NCI-H2227 treated with DMSO at 0.1 percent for 48 hours (cell line): ENCODE data around the gene KIF19.

ENCODE experiments used
- DNase-seq: peaks from one replicate; lab custom pipeline; 2025; lab: John Stamatoyannopoulos, UW

Gene KIF19

DNA sequence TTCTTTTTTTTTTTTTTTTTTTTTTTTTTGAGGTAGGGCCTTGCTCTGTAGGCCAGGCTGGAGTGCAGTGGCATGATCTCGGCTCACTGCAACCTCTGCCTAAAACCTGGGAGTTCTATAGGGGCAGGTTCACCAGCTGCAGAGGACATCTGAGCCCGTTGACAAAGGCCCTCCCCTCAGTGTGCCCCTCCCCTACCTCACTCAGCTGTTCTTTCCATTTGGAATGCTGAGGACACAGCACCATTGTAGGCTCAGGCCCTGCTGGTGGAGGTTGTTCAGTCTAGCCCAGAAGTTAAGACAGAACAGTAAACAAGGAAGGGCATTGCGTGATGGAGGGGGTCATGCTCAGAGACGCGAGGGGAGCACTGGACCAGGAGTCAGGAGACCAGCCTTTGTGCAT, 21.8 kb upstream of the KIF19 start:
- no peak for DNase-seq

DNA sequence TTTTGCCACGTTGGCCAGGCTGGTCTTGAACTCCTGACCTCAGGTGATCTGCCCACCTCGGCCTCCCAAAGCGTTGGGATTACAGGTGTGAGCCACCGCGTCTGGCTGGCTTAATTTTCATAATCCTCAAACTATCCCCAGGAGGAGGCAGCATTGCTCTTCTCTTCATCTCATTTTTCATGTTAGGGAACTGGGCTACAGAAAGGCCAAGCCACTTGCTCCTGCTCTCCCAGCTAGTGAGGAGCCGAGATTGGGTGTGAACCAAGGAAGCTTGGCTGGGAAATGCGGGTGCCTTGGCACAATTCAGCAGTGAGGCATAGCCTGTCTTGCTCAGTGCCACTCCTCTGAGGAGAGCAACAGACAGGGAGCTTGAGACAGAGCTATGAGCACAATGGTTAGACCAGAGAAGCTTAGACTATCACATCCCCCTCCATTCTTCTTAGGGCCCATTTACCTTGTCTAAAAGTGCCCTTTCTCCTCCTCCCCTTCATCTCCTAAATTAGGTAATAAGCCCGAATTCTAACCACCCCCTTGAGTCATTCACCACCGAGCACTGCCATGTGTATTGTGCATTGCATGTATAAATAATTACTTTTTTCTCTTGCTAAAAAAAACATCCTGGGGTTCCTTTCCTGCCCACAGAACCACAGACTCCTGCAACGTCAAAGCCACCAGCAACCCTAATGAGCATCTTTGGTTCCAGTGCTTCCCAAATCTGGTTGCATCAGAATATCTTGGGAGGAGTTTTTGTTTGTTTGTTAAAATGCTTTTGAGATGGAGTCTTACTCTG, 20.0 kb upstream of the KIF19 start:
- DNase-seq: no peak

DNA sequence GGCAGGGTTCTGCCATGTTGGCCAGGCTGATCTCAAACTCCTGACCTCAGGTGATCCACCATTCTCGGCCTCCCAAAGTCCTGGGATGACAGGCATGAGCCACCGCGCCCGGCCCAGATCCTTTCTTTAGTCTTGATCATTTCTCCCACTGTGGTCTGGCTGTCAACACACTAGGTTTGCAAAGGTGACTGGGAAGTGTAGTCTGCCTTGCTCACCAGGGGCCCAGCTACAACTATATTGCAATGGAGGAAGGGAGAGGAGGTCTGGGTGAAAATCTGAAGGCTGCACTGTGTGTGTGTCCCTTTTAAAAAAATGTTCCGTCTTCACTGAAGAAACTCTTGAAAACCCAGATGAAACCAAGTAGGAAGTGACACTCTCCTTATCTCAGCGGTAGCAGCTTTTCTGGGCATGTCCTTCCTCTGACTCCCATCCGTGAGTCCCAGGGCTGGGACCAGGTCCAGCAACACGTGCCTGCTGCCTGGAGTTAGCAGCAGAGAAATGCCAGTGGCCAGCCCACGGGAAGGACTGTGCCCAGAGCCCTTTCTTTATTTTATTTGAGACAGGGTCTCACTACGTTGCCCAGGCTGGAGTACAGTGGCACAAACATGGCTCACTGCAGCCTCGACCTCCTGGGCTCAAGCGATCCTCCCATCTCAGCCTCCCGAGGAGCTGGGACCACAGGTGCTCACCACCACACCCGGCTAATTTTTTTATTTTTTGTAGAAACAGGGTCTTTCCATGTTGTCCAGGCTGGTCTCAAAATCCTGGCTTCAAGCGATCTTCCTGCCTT, 17.8 kb upstream of the KIF19 start:
- no peak for DNase-seq

DNA sequence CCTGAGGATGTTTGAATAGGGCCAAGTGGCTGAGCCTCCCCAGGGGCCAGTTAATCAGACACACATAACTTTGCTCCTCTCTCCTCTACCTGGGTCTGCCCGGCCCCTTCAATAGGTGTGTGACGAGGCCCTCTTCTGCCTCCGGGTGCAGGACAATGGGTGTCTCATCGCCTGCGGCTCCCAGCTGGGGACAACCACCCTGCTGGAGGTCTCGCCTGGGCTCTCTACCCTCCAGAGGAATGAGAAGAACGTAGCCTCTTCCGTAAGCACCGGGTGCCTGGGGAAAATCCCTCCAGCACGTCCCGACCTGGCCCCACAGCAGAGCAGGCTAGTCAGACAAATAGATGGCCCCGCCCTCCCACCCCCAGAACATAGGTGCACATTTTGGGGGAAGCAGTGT, 16.1 kb upstream of the KIF19 start:
- no peak for DNase-seq

DNA sequence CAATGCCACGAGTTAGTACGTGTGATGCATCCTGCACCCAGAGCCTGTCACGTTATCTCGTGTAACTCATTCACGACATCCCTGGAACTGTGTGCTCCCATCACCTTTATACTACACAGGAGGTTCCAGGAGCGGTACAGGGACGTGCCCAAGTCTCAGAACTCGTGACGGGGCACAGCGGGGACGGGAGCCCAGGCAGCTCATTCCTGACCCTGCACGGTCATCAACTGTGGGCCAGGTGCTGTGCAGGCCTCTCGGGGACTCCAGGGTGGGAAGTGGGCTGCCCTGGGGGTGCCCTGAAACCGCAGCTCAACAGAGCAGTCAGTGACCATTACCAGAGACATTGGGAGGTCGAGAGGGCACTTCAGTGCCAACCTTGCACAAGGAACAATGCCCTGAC, 11.1 kb upstream of the KIF19 start:
- DNase-seq: no peak

DNA sequence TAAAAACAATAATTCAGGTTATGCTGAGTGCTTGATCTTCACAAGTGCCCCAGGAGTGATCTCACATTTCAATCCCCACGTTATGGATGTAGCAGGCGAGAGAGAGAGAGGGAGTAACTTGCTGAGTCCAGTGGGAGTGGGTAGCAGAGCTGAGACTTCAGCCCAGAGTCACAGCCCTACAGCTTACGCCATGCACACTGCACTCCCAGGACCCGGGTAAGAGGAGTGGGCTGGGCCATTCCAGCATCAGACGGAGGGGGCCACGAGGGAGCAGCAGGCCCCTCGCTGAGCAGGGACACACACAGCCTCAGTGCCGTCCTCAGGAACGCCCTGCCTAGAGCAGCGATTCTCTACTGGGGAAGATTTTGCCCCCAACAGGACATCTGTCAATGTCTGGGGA, 9.8 kb upstream of the KIF19 start:
- no peak for DNase-seq

DNA sequence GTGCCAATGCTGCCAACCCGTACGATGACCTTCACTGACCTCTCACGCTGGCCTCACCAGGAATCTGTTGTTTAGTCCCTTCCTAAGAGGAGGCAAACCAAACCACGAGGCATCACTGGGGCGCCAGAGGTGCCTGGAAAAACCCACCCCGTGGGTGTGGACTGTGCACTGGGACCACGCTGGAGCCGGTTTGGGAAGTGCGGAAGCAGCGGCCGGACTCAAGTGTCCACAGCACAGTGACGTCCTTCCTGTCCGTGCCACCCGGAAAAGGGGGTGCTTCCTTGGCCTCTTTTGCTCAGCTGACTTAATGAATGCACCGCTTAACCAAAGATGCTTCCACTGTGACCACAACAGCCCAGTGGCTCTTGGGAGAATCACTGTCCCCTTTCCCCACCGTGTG, 9.0 kb upstream of the KIF19 start:
- DNase-seq: no peak

DNA sequence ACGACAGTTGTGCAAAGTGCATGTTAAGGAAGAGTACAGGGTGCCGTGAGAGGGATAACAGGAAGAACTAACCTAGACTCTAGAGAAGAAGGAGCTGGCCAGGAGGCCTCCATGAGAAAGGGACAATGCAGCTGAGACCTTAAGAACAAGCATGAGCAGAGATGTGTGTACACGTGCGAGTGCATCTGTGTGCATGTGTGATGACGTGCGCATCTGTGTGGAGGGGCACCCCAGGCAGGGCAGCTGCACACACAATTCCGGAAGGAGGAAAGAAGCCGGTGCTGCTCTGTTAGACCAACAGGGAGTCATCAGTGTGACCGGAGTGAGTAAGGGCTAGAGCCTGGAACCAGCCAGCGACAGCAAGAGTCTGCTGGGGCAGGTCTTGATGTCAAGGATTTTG, 7.6 kb upstream of the KIF19 start:
- no peak for DNase-seq

DNA sequence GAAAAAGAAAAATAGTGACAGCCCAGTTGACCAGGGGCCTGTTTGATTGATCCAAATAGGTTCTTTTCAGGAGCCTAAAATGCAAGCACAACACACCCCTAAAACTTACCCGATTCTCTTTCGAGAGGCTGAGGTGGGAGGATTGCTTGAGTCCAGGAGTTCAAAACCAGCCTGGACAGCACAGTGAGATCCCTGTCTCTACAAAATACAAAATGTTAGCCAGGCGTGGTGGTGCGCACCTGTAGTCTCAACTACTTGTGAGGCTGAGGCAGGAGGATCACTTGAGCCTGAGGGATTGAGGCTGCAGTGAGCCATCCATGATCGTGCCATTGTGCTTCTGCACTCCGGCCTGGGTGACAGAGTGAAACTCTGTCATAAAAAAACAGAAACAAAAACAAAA, 1.5 kb upstream of the KIF19 start:
- no peak for DNase-seq

DNA sequence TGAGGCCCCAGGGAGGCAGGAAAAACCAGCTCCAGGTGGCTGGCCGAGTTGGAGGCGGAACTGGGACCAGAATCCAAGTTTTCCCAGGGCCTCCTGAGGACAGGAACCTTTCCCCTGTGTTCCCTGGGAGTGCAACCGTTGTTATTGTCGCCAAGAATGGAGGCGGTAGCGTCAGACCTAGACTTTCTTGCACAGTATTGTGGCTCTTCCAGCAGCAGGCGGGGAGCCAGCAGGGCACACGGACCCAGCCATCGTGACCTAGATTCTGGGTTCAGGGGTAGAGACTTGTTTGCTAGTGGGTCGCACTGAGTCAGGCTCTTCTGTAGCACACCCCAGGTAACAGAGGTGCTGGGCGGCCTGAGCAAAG, 667 bp upstream of the KIF19 start:
- no peak for DNase-seq

DNA sequence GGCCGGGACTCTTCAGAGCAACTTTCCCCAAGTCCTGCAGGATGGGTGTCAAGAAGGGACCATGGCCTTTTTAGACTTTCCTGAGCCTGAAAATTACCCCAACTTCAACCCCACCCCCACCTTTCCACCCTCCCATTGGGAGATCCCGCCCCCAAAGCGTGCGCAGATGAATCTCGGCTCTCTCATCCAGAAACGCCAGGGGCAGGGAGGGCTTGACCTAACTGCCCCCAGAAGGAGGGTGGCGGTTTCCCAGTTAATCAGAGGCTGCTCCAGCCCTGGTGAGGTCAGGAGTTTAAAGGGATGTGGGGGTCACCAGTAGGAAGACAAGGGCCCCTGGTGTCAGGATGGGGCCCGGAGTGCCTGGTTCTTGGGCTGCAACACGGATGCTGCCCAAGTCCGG, 480 bp downstream of the KIF19 start:
- DNase-seq: no peak

DNA sequence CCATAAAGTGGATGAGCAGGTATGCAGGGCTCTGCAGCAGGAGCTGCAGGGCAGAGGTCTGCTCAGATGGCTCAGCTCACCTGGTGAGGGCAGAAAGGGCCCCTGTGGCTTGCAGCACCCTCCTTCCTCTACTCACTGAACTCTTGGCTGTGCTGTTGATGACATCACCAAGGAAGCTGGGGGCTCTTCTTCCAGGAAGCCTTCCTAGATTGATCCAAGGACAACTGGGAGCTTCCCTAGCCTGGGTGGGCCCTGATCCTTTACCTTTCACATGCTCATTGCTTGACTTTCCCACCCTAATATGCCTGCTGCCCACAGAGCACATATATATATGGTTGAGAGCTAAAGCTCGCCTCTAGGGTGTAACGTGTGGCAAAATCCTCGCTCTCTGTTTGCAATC, 2.5 kb downstream of the KIF19 start:
- no peak for DNase-seq

DNA sequence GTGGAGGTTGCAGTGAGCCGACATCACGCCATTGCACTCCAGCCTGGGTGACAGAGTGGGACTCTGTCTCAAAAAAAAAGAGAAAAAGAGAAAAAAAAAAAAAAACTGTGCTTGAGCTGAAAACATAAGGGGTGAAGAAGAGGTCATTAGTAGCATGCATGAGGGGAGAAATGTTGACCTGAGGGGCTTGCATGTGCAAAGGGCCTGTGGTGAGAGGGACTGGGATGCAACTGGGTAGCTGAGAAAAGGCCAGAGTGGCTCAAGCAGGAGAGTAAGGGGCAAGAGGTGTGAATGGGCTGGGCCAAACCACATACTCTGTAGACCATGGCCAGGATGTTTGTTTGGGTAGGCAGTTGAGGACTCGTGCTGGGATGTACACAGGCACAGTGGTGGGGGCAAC, 3.4 kb downstream of the KIF19 start:
- DNase-seq: no peak

DNA sequence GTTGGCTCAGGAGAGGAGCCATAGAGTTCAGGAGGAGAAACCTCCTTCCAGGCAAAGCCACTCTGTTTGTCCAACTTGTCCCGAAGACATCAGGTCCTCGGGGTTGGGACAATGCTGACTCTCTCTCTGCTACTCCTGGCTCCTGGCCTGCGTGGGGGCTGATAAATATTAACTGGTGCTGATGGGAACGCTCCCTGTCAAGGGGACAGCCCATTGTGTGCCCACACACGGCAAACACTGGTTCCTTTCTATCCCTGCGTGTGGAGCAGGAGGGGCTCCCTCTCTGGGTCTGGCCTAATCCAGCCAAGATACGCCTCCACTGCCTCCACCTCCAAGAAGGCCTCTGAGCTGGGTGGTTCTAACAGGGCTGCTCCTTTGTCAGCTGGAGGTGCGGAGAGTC, 4.4 kb downstream of the KIF19 start:
- no peak for DNase-seq

DNA sequence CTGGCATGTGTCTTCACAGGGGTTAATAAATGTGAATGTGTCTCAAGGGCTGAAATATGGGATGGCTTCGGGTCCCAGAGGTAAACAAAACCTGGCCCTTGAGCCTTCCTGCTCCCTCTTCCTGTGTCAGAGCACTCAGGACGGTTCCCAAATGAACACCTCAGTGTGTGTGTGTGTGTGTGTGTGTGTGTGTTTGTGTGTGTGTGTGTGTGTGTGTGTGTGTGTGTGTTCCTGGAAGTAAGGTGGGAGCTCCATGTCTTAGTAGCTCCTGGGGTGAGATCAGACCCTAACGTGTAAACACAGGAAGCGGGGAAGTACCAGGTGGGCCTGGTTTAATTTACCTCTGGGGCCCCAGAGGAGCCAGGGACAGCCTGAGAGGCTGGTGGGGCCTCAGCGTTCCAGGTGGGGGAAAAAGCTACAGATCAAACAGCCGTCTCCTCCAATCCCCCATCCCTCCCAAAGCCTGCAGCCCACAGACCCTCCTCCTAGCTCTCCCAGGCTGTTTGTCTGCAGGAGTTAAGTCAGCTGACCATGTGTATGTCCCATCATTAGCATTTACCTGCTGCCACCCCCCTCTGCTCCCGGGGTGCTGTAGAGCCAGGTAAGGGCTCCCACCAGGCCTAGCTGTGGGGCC, 6.1 kb downstream of the KIF19 start:
- DNase-seq: no peak

DNA sequence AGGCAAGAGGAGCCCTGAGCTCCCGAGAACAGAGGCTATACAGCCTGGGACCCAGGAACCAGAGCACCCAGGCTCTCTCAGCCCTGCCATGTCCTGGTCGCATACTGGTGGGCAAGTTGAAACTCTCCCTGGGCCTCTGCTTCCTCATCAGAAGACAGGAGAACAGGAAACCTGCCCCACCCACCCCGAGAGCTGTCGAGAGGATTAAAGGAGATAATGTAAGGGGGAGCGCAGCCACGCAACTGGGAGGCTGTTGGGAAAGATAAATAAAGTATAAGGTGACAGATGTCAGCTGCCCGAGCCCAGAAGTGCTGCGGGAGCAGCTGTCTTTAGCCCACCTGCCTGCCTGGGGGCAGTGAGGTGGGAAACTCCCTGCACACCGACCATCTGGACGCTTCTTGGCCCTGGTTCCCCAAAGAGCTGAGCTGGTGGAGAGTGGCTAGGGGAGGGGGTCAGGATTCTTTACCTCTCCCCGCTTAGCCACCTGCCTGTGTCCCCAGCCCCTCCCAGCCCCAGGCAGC, 6.8 kb downstream of the KIF19 start:
- no peak for DNase-seq

DNA sequence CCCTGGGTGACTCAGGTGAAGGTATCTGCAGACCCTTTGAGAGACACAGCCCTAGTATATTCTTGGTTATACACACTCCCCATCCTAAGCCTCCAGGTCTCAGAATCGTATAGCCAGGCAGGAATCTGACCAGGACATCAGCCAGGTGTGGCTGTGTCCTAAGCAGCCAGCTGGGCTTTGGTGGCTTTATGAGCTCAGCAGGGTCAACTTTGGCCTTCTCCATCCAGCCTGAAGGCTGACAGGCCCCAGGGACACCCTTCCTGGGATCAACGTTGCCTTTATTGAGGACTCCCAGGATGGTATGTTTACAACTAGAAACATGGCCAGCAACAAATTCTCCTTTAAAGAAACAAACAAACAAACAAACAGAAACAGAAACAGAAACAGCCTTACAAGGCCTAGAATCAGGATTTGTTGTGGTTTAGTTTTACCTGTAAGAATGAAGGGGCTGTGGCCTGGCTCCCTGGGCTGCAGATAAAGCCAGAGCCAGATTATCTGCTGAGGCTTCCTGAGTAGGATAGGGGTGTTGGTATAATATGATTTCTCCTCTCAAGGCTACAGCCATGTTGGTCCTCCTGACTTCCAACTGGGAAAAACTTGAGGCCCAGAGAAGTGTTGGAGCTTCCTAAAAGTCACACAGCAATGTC, 8.5 kb downstream of the KIF19 start:
- DNase-seq: no peak

DNA sequence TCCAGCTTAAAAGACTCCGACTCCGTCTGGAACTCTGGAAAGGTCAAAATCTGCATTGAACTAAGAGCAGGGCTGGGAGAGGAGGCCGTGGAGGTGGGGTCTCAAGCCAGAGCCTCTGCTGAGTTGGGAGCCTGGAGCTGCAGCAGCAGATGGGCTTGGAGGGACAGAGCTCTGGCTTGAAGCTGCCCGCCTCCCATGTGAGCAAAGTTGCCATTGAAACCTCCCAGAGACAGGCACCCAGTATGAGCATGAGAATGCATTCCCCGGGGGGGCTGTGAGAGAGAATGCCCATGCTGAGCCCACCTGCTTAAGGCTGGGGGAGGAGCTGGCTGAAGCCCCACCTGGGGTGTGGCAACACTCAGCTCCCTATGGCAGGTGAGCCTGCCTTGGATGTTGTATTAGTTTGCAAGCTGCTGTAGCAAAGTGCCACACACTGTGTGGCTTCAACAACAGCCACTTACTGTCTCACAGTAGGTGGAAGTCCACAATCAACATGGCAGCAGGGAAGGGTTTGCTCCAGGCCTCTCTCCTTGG, 9.6 kb downstream of the KIF19 start:
- DNase-seq: no peak

DNA sequence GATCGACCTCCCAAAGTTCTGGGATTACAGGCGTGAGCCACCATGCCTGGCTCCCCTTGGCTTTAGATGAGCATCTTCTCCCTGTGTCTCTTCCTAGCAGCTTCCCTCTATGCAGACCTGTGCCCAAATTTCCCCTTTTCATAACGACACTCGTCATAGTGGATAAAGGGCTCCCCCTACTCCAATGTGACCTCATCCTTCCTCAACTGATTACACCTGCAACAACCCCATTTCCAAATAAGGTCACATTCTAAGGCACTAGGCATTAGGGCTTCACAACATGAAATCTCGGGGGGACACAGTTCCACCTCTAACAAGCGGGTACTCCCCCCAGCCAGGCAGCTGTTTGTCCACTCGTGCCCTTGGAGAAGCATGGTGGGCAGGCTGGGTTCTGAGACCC, 10.3 kb downstream of the KIF19 start:
- no peak for DNase-seq

DNA sequence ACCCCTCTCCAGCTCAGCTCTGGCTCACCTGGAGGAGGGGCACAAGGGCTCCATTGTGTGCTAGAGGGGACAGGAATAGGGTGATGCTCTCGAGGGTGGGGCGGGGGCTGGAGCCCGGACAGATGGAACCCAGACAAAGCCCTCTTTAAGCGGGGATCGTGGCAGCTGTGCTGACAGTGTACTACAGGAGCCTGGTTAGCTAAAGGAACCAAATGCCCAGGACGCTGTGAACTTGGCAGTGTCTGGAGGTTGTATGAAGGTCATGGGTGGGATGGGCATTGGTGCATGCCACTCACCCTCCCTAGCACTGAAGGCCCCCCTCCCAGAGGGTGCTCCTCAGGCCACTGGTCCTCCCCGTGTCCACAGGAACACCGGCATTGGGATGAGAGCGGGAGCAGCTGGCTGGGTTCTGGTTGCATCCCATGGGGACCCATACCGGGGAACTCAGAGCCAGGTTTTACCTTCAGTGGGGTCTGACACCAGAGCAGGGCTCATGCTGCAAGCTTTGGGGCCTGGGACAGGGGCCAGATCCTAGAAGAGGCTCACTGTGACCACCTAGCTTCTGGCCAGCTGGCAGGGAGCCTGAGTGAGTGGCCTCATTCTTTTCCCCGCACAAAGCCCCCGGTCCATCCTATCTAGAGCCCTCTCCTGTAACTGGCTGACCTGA, 11.9 kb downstream of the KIF19 start:
- no peak for DNase-seq

DNA sequence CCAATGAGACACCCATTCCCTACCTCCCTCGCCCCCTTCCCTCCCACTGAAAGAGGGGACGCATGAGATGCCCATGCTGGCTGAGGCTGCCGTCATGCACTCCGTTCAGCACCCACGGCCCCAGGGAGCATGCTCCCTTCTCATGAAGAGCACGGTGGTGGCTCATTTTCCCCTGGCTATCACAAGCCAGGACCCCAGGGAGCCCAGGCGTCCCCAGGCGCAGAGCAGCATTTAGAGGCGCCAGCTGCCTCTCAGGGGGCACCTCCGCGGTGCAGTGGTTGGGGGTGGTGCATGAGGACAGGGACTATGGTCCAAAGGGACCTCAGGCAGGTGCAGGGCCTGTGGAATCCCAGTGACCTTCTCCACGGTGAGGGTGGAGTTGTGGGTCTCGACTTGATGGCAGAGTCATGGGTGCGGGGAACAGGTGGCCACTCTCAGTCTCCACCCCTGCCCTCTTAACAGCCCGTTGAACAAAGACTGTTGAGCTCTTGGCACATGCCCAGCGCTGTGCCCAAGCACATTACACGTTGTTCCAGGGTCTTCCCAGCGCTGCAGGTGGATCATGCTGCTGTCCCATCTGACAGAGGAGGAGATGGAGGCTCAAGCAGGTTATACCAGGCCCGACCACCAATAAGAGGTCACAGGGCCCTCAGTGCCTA, 13.6 kb downstream of the KIF19 start:
- no peak for DNase-seq
